Measurements from ENCODE around the gene ZFYVE19. TPM values are rescaled to one million over a fixed set of nuclear protein-coding genes. Genes with fewer than 3 reads are reported as not detected.
A peak's percentile ranks its signal among the peaks of the same experiment; 100 is the strongest.

The ZFYVE19 gene
- total and polyA plus RNA-seq, 8 donors = 23.6 to 32.3 (median 29.7) TPM

- H3K27ac ChIP-seq = peak overlapping the region; percentile 69 to 81
- TF ChIP-seq CTCF (IDR thresholded peaks at IDR 0.05) = no peak
- peaks cover 0 to 33% of the 10 kb centered on the region in 2 donors for H3K27me3 ChIP-seq
- H3K36me3 ChIP-seq = no peaks in the 10 kb centered on the region
- peak overlapping the region; percentile 47 to 65 for H3K4me3 ChIP-seq
- no peaks in the 10 kb centered on the region for H3K9me3 ChIP-seq
- H3K4me1 ChIP-seq = peaks cover 12 to 51% of the 10 kb centered on the region in 2 donors
- no peak for DNase-seq
- intact Hi-C loops (cut with DNase I) = no loop called here
- ATAC-seq = no peak
Observed at GRCh38 chr15:40843261-40843884, 36.5 kb downstream of the ZFYVE19 start.

DNA sequence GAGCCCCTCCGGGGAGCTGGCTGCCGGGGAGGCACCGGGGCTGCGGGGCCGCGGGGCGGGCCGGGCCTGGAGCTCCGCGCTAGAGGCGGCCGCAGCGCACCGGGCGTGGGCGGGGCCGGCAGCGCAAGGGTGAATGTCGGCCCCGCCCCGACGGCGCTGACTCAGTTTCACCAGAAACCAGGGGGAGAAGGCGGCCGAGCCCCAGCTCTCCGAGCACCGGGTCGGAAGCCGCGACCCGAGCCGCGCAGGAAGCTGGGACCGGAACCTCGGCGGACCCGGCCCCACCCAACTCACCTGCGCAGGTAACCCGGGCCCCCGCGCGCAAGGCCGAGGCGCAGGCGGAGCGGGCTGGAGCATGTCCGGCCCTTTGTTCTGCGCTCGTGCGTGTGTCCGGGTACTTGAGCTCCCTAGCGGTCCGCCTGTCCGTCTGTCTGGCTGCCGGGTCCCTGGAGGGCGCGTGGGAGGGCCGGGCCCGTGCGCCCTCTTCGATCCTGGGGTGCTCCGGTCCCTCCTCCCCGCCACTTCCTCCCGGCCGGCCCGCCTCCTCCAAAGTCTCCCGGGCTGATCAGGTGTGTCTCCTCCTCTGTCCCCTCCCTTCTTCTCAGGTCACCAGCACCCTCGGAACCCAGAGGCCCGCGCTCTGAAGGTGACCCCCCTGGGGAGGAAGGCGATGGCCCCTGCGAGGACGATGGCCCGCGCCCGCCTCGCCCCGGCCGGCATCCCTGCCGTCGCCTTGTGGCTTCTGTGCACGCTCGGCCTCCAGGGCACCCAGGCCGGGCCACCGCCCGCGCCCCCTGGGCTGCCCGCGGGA, 37.2 kb downstream of the ZFYVE19 start, which contains the start of gene SPINT1:
Gene SPINT1 (plus strand): TSS at position 164 of the 811 bp plus-strand sequence. CDS start 507 bp downstream, at position 671.
- H3K4me1 ChIP-seq = peaks cover 12 to 51% of the 10 kb centered on the region in 2 donors
- H3K36me3 ChIP-seq = no peaks in the 10 kb centered on the region
- ATAC-seq = peak; percentile 66
- H3K27me3 ChIP-seq = peaks cover 0 to 33% of the 10 kb centered on the region in 2 donors
- peak within 1 kb of the TSS; percentile 69 to 81 for H3K27ac ChIP-seq
- TF ChIP-seq CTCF (IDR thresholded peaks at IDR 0.05) = no peak
- no peaks in the 10 kb centered on the region for H3K9me3 ChIP-seq
- intact Hi-C loops (cut with DNase I) = no loop called here
- H3K4me3 ChIP-seq = peak within 1 kb of the TSS; percentile 47 to 65
- DNase-seq = peak in 3 of 4 donors; percentile 39 to 90 (median 70)

DNA sequence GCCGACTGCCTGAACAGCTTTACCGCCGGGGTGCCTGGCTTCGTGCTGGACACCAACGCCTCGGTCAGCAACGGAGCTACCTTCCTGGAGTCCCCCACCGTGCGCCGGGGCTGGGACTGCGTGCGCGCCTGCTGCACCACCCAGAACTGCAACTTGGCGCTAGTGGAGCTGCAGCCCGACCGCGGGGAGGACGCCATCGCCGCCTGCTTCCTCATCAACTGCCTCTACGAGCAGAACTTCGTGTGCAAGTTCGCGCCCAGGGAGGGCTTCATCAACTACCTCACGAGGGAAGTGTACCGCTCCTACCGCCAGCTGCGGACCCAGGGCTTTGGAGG, 37.8 kb downstream of the ZFYVE19 start:
- ATAC-seq (peak; percentile 7), DNase-seq (peak in 3 of 4 donors; percentile 37 to 88 (median 52))
- Histone ChIP-seq H3K4me3 (peak overlapping the region; percentile 47 to 65), H3K9me3 (no peaks in the 10 kb centered on the region), H3K4me1 (peaks cover 12 to 51% of the 10 kb centered on the region in 2 donors), H3K27me3 (peaks cover 0 to 33% of the 10 kb centered on the region in 2 donors), H3K36me3 (no peaks in the 10 kb centered on the region), H3K27ac (peak overlapping the region; percentile 69 to 81)
- TF ChIP-seq CTCF (IDR thresholded peaks at IDR 0.05) = no peak
- intact Hi-C loops (cut with DNase I) = no loop called here

GRCh38 chr15:40845036-40845435, 38.1 kb downstream of the ZFYVE19 start:
- no peak for ATAC-seq
- H3K27ac ChIP-seq = peak overlapping the region; percentile 69 to 81

More at GRCh38 chr15:40845036-40845435, 38.1 kb downstream of the ZFYVE19 start:
- H3K9me3 ChIP-seq = no peaks in the 10 kb centered on the region
- intact Hi-C loops (cut with DNase I) = no loop called here
- DNase-seq = no peak
- TF ChIP-seq CTCF (IDR thresholded peaks at IDR 0.05) = no peak
- peaks cover 0 to 33% of the 10 kb centered on the region in 2 donors for H3K27me3 ChIP-seq
- H3K4me1 ChIP-seq = peaks cover 12 to 51% of the 10 kb centered on the region in 2 donors
- peak overlapping the region; percentile 47 to 65 for H3K4me3 ChIP-seq
- no peaks in the 10 kb centered on the region for H3K36me3 ChIP-seq
